Liver (tissue), 9 donors: ENCODE data around the gene GGCX. TPM values are rescaled to one million over a fixed set of nuclear protein-coding genes. Genes with fewer than 3 reads are reported as not detected.

Experiments used
- DNase-seq: peaks from one replicate; pipeline ENCODE4 v3.0.0-alpha.2; 2017; ENCODE audit warnings: low spot score
- H3K27ac ChIP-seq, 2 donors: one replicate each; pipeline ENCODE4 v1.7.0; 2013; ENCODE audit warnings: inconsistent platforms in 2 of 2, low read length in 2 of 2, control low read depth in 1 of 2, low read depth in 1 of 2, mild to moderate bottlenecking in 1 of 2
- H3K27me3 ChIP-seq, 4 donors: one replicate each; pipeline versions ENCODE4 v1.6.1 to v1.7.0; 2013; ENCODE audit warnings: low read length in 3 of 4, inconsistent platforms in 1 of 4, mild to moderate bottlenecking in 1 of 4, moderate library complexity in 1 of 4; ENCODE audit not compliant: control insufficient read depth in 4 of 4, insufficient read depth in 4 of 4
- H3K36me3 ChIP-seq, 4 donors: one replicate each; pipeline versions ENCODE4 v1.6.1 to v1.7.0; 2013; ENCODE audit warnings: low read length in 3 of 4, mild to moderate bottlenecking in 3 of 4, low read depth in 1 of 4, moderate library complexity in 1 of 4; ENCODE audit not compliant: control insufficient read depth in 4 of 4, insufficient read depth in 3 of 4
- H3K4me1 ChIP-seq, 4 donors: one replicate each; pipeline versions ENCODE4 v1.6.1 to v1.7.0; 2013; ENCODE audit warnings: low read length in 3 of 4, mild to moderate bottlenecking in 3 of 4, moderate library complexity in 1 of 4; ENCODE audit not compliant: control insufficient read depth in 4 of 4, insufficient read depth in 4 of 4
- H3K4me3 ChIP-seq, 3 donors: one replicate each; pipeline versions ENCODE4 v1.6.1 to v1.7.0; 2013; ENCODE audit warnings: low read length in 3 of 3, control low read depth in 1 of 3, low read depth in 1 of 3, mild to moderate bottlenecking in 1 of 3
- H3K9ac ChIP-seq, 2 donors: one replicate each; pipeline ENCODE4 v1.7.0; 2013; ENCODE audit warnings: low read length in 2 of 2, mild to moderate bottlenecking in 2 of 2, moderate library complexity in 2 of 2, control low read depth in 1 of 2, low read depth in 1 of 2
- H3K9me3 ChIP-seq, 4 donors: one replicate each; pipeline versions ENCODE4 v1.6.1 to v1.7.0; 2013; ENCODE audit warnings: low read length in 3 of 4; ENCODE audit not compliant: control insufficient read depth in 4 of 4
- EGR1 ChIP-seq, 2 donors: IDR thresholded peaks; 2 replicates each; pipeline ENCODE4 v1.6.1; 2016 to 2018; ENCODE audit warnings: antibody characterized with exemption in 2 of 2, low read depth in 2 of 2
- FOXA1 ChIP-seq: IDR thresholded peaks from 2 replicates; pipeline ENCODE4 v1.6.1; 2016; ENCODE audit warnings: antibody characterized with exemption
- FOXA2 ChIP-seq: IDR thresholded peaks from 2 replicates; pipeline ENCODE4 v1.6.1; 2016; ENCODE audit warnings: antibody characterized with exemption
- GABPA ChIP-seq, 2 donors: IDR thresholded peaks in 1 of 2; conservative IDR thresholded peaks in 1 of 2; 2 replicates each; pipeline ENCODE4 v1.6.1; 2016; ENCODE audit warnings: antibody characterized with exemption in 2 of 2, mild to moderate bottlenecking in 1 of 2, moderate library complexity in 1 of 2
- HNF4A ChIP-seq, 2 donors: conservative IDR thresholded peaks; 2 replicates each; pipeline ENCODE4 v1.6.1; 2016; ENCODE audit warnings: antibody characterized with exemption in 2 of 2, mild to moderate bottlenecking in 2 of 2
- HNF4G ChIP-seq: IDR thresholded peaks from 2 replicates; pipeline ENCODE4 v1.6.1; 2016; ENCODE audit warnings: antibody characterized with exemption
- JUND ChIP-seq, 2 donors: IDR thresholded peaks; 2 replicates each; pipeline ENCODE4 v1.6.1; 2016; ENCODE audit warnings: antibody characterized with exemption in 2 of 2
- NR2F2 ChIP-seq: IDR thresholded peaks from 2 replicates; pipeline ENCODE4 v1.6.1; 2016; ENCODE audit warnings: antibody characterized with exemption
- RAD21 ChIP-seq, 2 donors: IDR thresholded peaks; 2 replicates each; pipeline ENCODE4 v1.6.1; 2016; ENCODE audit warnings: antibody characterized with exemption in 2 of 2, mild to moderate bottlenecking in 2 of 2
- RXRA ChIP-seq, 2 donors: IDR thresholded peaks; 2 replicates each; pipeline ENCODE4 v1.6.1; 2017 to 2018; ENCODE audit warnings: antibody characterized with exemption in 2 of 2, mild to moderate bottlenecking in 1 of 2
- SP1 ChIP-seq: IDR thresholded peaks from 2 replicates; pipeline ENCODE4 v1.6.1; 2018; ENCODE audit warnings: antibody characterized with exemption, mild to moderate bottlenecking
- TAF1 ChIP-seq: conservative IDR thresholded peaks from 2 replicates; pipeline ENCODE4 v1.6.1; 2016; ENCODE audit warnings: antibody characterized with exemption, mild to moderate bottlenecking
- YY1 ChIP-seq: IDR thresholded peaks from 2 replicates; pipeline ENCODE4 v1.6.1; 2016; ENCODE audit warnings: antibody characterized with exemption, mild to moderate bottlenecking
- WGBS: extraction: QIAGEN DNeasy Blood & Tissue Kit; methylation state at CpG from one replicate; pipeline ENCODE4 v1.1.7; 2013; 5-methylcytosine and 5-hydroxymethylcytosine counted together
- polyA plus RNA-seq, 2 donors: library from polyadenylated mRNA; stranded (reverse) in 1 of 2; unstranded in 1 of 2; fragments of 200-250 nt in 1 of 2; fragments of >200 nt in 1 of 2; fragmentation: Nextera tagmentation in 1 of 2; extraction: Ambion mirVana in 1 of 2; gene quantifications; one replicate each; pipeline versions ENCODE4 v1.2.1 to v1.2.3, GENCODE V29; 2013 to 2015
- total RNA-seq, 2 donors: library from RNA; depleted of rRNA; stranded (reverse); fragments of >200 nt; gene quantifications; one replicate each; pipeline ENCODE4 v1.2.3, GENCODE V29; 2014
- TF ChIP-seq, protein P1 (sequence below): IDR thresholded peaks from 2 replicates; pipeline ENCODE4 v1.6.1; 2016; ENCODE audit warnings: antibody characterized with exemption
- TF ChIP-seq, protein P2 (sequence below): IDR thresholded peaks from 2 replicates; pipeline ENCODE4 v1.6.1; 2016; ENCODE audit warnings: antibody characterized with exemption
- TF ChIP-seq, protein P3 (sequence below): IDR thresholded peaks from 2 replicates; pipeline ENCODE4 v1.6.1; 2016; ENCODE audit warnings: antibody characterized with exemption, mild to moderate bottlenecking
- TF ChIP-seq, protein P4 (sequence below): IDR thresholded peaks from 2 replicates; pipeline ENCODE4 v1.6.1; 2016; ENCODE audit warnings: antibody characterized with exemption
- TF ChIP-seq, protein P5 (sequence below): fragments of 150-350 bp; IDR thresholded peaks from 2 replicates; pipeline ENCODE4 v1.5.1; 2017; ENCODE audit warnings: improper control_type of control experiment, low read depth, low read length; ENCODE audit not compliant: missing input control
- donor health status: healthy.
- donor health status: healthy.
- donor health status: healthy.
- donor health status: healthy.
- donor health status: healthy.

GGCX gene
- total and polyA plus RNA-seq, 4 donors = 67.3 to 189 (median 90.4) TPM

DNA sequence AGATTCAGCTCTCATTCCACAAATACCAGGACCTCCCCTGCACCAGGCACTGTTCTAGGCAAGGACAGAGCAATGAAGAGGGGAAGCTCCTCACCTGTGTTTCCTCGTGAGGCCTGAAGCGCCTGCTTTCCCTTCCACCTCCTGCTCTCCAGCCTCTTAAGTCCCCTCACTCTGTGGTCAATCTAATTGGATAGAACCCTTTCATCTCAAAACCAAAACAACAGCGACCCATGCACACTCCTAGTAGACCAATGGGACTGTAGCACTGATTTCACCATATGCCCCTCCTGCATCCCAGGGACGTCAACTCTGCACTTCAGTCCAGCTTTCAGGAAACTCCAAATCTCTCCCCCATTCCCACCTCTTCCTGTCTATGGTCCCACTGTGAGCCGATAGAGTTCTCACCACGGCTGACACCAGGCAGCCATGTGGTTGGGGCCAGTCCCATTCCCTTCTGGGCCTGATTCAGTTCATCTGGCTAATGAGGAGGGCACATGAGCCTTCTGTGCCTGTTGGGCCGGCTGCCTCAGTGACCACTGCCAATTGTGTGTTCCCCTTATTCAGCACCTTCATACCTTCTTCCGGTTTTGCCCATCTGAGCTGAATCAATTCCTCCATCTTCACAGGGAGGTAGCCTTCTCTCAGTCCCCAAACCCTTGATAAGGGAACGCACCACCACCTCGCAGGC is 55.6 kb downstream of the GGCX start:
- no peak for DNase-seq
- peaks cover 0 to 10% (median 3%) of the 10 kb centered on the region in 4 donors for H3K4me1 ChIP-seq

More for the DNA sequence above, 55.6 kb downstream of the GGCX start:
- 91% methylated on average over 10 of the region's 10 CpGs for WGBS
- H3K27me3 ChIP-seq = no peaks in the 10 kb centered on the region
- H3K4me3 ChIP-seq = no peak overlapping the region
- H3K9me3 ChIP-seq = no peaks in the 10 kb centered on the region
- H3K27ac ChIP-seq = no peak overlapping the region
- no peak overlapping the region for H3K9ac ChIP-seq
- no peaks in the 10 kb centered on the region for H3K36me3 ChIP-seq
- TF ChIP-seq GABPA (IDR thresholded peaks at IDR 0.05 in 1 of 2, conservative IDR thresholded peaks at IDR 0.05 in 1 of 2) = no peak
- no peak for TF ChIP-seq FOXA1
- TF ChIP-seq HNF4G = no peak
- no peak for TF ChIP-seq RXRA (IDR thresholded peaks at IDR 0.05)
- TF ChIP-seq EGR1 (IDR thresholded peaks at IDR 0.05; ENCODE audit: low read depth in 2 of 2) = no peak
- no peak for TF ChIP-seq TAF1
- no peak for TF ChIP-seq NR2F2
- no peak for TF ChIP-seq YY1
- no peak for TF ChIP-seq RAD21 (IDR thresholded peaks at IDR 0.05)
- TF ChIP-seq, protein P1, sequence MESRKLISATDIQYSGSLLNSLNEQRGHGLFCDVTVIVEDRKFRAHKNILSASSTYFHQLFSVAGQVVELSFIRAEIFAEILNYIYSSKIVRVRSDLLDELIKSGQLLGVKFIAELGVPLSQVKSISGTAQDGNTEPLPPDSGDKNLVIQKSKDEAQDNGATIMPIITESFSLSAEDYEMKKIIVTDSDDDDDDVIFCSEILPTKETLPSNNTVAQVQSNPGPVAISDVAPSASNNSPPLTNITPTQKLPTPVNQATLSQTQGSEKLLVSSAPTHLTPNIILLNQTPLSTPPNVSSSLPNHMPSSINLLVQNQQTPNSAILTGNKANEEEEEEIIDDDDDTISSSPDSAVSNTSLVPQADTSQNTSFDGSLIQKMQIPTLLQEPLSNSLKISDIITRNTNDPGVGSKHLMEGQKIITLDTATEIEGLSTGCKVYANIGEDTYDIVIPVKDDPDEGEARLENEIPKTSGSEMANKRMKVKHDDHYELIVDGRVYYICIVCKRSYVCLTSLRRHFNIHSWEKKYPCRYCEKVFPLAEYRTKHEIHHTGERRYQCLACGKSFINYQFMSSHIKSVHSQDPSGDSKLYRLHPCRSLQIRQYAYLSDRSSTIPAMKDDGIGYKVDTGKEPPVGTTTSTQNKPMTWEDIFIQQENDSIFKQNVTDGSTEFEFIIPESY = no peak
- TF ChIP-seq, protein P2, sequence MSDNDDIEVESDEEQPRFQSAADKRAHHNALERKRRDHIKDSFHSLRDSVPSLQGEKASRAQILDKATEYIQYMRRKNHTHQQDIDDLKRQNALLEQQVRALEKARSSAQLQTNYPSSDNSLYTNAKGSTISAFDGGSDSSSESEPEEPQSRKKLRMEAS = no peak
- no peak for TF ChIP-seq HNF4A (conservative IDR thresholded peaks at IDR 0.05)
- TF ChIP-seq SP1 = no peak
- TF ChIP-seq, protein P3, sequence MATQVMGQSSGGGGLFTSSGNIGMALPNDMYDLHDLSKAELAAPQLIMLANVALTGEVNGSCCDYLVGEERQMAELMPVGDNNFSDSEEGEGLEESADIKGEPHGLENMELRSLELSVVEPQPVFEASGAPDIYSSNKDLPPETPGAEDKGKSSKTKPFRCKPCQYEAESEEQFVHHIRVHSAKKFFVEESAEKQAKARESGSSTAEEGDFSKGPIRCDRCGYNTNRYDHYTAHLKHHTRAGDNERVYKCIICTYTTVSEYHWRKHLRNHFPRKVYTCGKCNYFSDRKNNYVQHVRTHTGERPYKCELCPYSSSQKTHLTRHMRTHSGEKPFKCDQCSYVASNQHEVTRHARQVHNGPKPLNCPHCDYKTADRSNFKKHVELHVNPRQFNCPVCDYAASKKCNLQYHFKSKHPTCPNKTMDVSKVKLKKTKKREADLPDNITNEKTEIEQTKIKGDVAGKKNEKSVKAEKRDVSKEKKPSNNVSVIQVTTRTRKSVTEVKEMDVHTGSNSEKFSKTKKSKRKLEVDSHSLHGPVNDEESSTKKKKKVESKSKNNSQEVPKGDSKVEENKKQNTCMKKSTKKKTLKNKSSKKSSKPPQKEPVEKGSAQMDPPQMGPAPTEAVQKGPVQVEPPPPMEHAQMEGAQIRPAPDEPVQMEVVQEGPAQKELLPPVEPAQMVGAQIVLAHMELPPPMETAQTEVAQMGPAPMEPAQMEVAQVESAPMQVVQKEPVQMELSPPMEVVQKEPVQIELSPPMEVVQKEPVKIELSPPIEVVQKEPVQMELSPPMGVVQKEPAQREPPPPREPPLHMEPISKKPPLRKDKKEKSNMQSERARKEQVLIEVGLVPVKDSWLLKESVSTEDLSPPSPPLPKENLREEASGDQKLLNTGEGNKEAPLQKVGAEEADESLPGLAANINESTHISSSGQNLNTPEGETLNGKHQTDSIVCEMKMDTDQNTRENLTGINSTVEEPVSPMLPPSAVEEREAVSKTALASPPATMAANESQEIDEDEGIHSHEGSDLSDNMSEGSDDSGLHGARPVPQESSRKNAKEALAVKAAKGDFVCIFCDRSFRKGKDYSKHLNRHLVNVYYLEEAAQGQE = no peak
- TF ChIP-seq FOXA2 = no peak
- TF ChIP-seq JUND (IDR thresholded peaks at IDR 0.05) = no peak
- TF ChIP-seq, protein P4, sequence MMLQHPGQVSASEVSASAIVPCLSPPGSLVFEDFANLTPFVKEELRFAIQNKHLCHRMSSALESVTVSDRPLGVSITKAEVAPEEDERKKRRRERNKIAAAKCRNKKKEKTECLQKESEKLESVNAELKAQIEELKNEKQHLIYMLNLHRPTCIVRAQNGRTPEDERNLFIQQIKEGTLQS = no peak
- TF ChIP-seq, protein P5, sequence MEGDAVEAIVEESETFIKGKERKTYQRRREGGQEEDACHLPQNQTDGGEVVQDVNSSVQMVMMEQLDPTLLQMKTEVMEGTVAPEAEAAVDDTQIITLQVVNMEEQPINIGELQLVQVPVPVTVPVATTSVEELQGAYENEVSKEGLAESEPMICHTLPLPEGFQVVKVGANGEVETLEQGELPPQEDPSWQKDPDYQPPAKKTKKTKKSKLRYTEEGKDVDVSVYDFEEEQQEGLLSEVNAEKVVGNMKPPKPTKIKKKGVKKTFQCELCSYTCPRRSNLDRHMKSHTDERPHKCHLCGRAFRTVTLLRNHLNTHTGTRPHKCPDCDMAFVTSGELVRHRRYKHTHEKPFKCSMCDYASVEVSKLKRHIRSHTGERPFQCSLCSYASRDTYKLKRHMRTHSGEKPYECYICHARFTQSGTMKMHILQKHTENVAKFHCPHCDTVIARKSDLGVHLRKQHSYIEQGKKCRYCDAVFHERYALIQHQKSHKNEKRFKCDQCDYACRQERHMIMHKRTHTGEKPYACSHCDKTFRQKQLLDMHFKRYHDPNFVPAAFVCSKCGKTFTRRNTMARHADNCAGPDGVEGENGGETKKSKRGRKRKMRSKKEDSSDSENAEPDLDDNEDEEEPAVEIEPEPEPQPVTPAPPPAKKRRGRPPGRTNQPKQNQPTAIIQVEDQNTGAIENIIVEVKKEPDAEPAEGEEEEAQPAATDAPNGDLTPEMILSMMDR = no peak
